Measurements from ENCODE around the gene BST1. TPM values are rescaled to one million over a fixed set of nuclear protein-coding genes. Genes with fewer than 3 reads are reported as not detected.

Gene BST1
- total and polyA plus RNA-seq, 10 of the 15 experiments (the other 5 are each of a cell fraction or from before 2014, with no cell fraction given), result 0.04 to 0.42 (median 0.11) TPM; not detected in 1

GRCh38 chr4:15714646-15715435 is 12.0 kb downstream of the BST1 start:
- Histone ChIP-seq H3K27ac (ENCODE audit: control insufficient read depth, insufficient read depth) (no peak overlapping the region), H3K36me3 (ENCODE audit: control insufficient read depth in 2 of 2, insufficient read depth in 2 of 2, low read length in 1 of 2) (no peaks in the 10 kb centered on the region), H3K27me3 (replicated peaks in 1 of 2; ENCODE audit: control insufficient read depth in 2 of 2, insufficient read depth in 2 of 2, low read length in 1 of 2) (no peaks in the 10 kb centered on the region), H3K79me2 (ENCODE audit: control insufficient read depth, insufficient read depth, low read length) (no peaks in the 10 kb centered on the region), H3K9ac (ENCODE audit: control insufficient read depth, insufficient read depth, low read length) (no peak overlapping the region), H3K4me1 (ENCODE audit: control insufficient read depth, insufficient read depth, low read length) (no peaks in the 10 kb centered on the region), H4K20me1 (ENCODE audit: control insufficient read depth, insufficient read depth) (no peaks in the 10 kb centered on the region), H3K4me3 (no peak overlapping the region), H2AFZ (ENCODE audit: control insufficient read depth, low read depth, low read length) (no peak overlapping the region), H3K9me3 (replicated peaks; ENCODE audit: control insufficient read depth, insufficient read depth, low read length) (no peaks in the 10 kb centered on the region), H3K4me2 (ENCODE audit: control insufficient read depth, insufficient read depth) (no peak overlapping the region)
- POLR2A ChIA-PET, result no interaction called here
- TF ChIP-seq NFYB (IDR thresholded peaks at IDR 0.05; ENCODE audit: insufficient read depth, low read depth, low read length) (peak; percentile 72), SREBF2 (IDR thresholded peaks at IDR 0.05; ENCODE audit: low read length) (no peak), NBN (IDR thresholded peaks at IDR 0.05) (no peak)
- CTCF ChIA-PET, result interaction anchor here (1.2 to 1.3 kb wide), 2 partner anchors 165 to 239 kb away, joined by 3 to 4 read pairs; no protein-coding TSS in a partner anchor
- RAD21 ChIA-PET (ENCODE audit: unreplicated experiment), result no interaction called here
- in situ Hi-C loops (cut with MboI) (no loop called here), intact Hi-C loops (cut with micrococcal nuclease; ENCODE audit: unreplicated experiment) (loop anchor here (10.0 kb wide), 1 partner anchor 480 kb away; no protein-coding TSS in a partner anchor)
- no TSS peak for BruUV-seq (replicated peaks)
- no peak for ATAC-seq
- WGBS (ENCODE audit: insufficient coverage, insufficient replicate concordance, low lambda C conversion rate, missing lambda C conversion rate), result 22% methylated on average over 8 of the region's 8 CpGs
- no peak for DNase-seq (ENCODE audit: low read depth, low spot score)
- FAIRE-seq, result no peak
- SMC1A ChIA-PET (ENCODE audit: uncharacterized antibody, unreplicated experiment), result interaction anchor here (0.7 to 1.3 kb wide), 3 partner anchors 14 to 91 kb away, joined by 3 read pairs; no protein-coding TSS in a partner anchor

- ATAC-seq, result no peak
- H3K9me3 ChIP-seq (replicated peaks; ENCODE audit: control insufficient read depth, insufficient read depth, low read length), result no peaks in the 10 kb centered on the region
- in situ Hi-C loops (cut with MboI) (no loop called here), intact Hi-C loops (cut with micrococcal nuclease; ENCODE audit: unreplicated experiment) (loop anchor here (10.0 kb wide), 1 partner anchor 481 kb away; no protein-coding TSS in a partner anchor)
- no peak for DNase-seq (ENCODE audit: low read depth, low spot score)
- no peak overlapping the region for H2AFZ ChIP-seq (ENCODE audit: control insufficient read depth, low read depth, low read length)
- ChIA-PET RAD21 (ENCODE audit: unreplicated experiment) (no interaction called here), POLR2A (no interaction called here), CTCF (interaction anchor here (1.2 to 1.3 kb wide), 2 partner anchors 164 to 240 kb away, joined by 3 to 4 read pairs; no protein-coding TSS in a partner anchor), SMC1A (ENCODE audit: uncharacterized antibody, unreplicated experiment) (no interaction called here)
- no peak overlapping the region for H3K4me2 ChIP-seq (ENCODE audit: control insufficient read depth, insufficient read depth)
- H4K20me1 ChIP-seq (ENCODE audit: control insufficient read depth, insufficient read depth), result no peaks in the 10 kb centered on the region
- H3K9ac ChIP-seq (ENCODE audit: control insufficient read depth, insufficient read depth, low read length), result no peak overlapping the region
- FAIRE-seq, result no peak
- H3K79me2 ChIP-seq (ENCODE audit: control insufficient read depth, insufficient read depth, low read length), result no peaks in the 10 kb centered on the region
- TF ChIP-seq DPF2 (IDR thresholded peaks at IDR 0.05) (no peak), MAX (IDR thresholded peaks at IDR 0.05; ENCODE audit: low read depth, low read length) (no peak), SMAD5 (IDR thresholded peaks at IDR 0.05; ENCODE audit: low read depth) (no peak), TARDBP (IDR thresholded peaks at IDR 0.05; ENCODE audit: borderline replicate concordance) (no peak), ZBED1 (IDR thresholded peaks at IDR 0.05; ENCODE audit: borderline replicate concordance) (no peak), FOS (IDR thresholded peaks at IDR 0.05; ENCODE audit: borderline replicate concordance, extremely low read depth, insufficient read length) (no peak)
- H3K36me3 ChIP-seq (ENCODE audit: control insufficient read depth in 2 of 2, insufficient read depth in 2 of 2, low read length in 1 of 2), result no peaks in the 10 kb centered on the region
- BruUV-seq (replicated peaks), result no TSS peak
- H3K27ac ChIP-seq (ENCODE audit: control insufficient read depth, insufficient read depth), result no peak overlapping the region
- no peak overlapping the region for H3K4me3 ChIP-seq
- 49% methylated on average over 3 of the region's 3 CpGs for WGBS (ENCODE audit: insufficient coverage, insufficient replicate concordance, low lambda C conversion rate, missing lambda C conversion rate)
- H3K27me3 ChIP-seq (replicated peaks in 1 of 2; ENCODE audit: control insufficient read depth in 2 of 2, insufficient read depth in 2 of 2, low read length in 1 of 2), result no peaks in the 10 kb centered on the region
- H3K4me1 ChIP-seq (ENCODE audit: control insufficient read depth, insufficient read depth, low read length), result no peaks in the 10 kb centered on the region
These were observed 13.2 kb downstream of the BST1 start for GRCh38 chr4:15716115-15716514.
